ENCODE measurements around the gene DSG3. TPM values are rescaled to one million over a fixed set of nuclear protein-coding genes. Genes with fewer than 3 reads are reported as not detected.

The DSG3 gene, protein sequence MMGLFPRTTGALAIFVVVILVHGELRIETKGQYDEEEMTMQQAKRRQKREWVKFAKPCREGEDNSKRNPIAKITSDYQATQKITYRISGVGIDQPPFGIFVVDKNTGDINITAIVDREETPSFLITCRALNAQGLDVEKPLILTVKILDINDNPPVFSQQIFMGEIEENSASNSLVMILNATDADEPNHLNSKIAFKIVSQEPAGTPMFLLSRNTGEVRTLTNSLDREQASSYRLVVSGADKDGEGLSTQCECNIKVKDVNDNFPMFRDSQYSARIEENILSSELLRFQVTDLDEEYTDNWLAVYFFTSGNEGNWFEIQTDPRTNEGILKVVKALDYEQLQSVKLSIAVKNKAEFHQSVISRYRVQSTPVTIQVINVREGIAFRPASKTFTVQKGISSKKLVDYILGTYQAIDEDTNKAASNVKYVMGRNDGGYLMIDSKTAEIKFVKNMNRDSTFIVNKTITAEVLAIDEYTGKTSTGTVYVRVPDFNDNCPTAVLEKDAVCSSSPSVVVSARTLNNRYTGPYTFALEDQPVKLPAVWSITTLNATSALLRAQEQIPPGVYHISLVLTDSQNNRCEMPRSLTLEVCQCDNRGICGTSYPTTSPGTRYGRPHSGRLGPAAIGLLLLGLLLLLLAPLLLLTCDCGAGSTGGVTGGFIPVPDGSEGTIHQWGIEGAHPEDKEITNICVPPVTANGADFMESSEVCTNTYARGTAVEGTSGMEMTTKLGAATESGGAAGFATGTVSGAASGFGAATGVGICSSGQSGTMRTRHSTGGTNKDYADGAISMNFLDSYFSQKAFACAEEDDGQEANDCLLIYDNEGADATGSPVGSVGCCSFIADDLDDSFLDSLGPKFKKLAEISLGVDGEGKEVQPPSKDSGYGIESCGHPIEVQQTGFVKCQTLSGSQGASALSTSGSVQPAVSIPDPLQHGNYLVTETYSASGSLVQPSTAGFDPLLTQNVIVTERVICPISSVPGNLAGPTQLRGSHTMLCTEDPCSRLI
- polyA plus RNA-seq (ENCODE audit: low read depth in 6 of 6), result not detected

DNA sequence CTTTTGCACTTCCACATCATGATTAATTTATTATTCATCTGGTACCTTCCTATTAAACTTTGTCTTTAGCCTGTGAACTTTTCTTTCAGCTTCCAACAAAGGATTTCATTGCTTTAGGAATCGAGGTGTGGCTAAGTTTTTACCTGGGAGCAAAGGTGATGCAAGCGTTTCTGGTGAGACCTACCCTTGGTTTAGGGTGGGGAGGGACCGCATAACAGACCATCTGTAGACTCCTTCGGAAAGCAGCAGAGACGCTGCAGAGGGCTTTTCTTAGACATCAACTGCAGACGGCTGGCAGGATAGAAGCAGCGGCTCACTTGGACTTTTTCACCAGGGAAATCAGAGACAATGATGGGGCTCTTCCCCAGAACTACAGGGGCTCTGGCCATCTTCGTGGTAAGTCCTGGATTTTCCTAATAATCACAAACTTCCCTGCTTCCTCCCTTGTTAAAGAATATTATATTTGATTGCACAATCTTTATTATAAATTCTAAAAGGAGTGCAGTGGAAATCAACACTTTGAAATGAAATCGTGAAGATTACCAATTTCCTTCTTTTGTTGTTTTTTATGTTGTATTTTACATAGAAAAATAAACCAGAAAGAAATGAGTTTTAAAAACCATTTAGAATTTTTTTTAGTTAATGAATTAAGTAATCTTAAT, at the start of gene DSG3:
Gene DSG3 (plus strand): TSS at position 212 of the 662 bp plus-strand sequence. CDS start 137 bp downstream, at position 349.
- Mint-ChIP-seq H3K36me3 (no peaks in the 10 kb centered on the region), H3K4me1 (no peaks in the 10 kb centered on the region), H3K27me3 (peaks cover 0 to 12% (median 0%) of the 10 kb centered on the region in 3 donors), H3K27ac (no peak within 1 kb of the TSS), H3K4me3 (no peak within 1 kb of the TSS), H3K9me3 (no peaks in the 10 kb centered on the region)
- ATAC-seq (ENCODE audit: low read depth in 2 of 2) (no peak), DNase-seq (no peak)

DNA sequence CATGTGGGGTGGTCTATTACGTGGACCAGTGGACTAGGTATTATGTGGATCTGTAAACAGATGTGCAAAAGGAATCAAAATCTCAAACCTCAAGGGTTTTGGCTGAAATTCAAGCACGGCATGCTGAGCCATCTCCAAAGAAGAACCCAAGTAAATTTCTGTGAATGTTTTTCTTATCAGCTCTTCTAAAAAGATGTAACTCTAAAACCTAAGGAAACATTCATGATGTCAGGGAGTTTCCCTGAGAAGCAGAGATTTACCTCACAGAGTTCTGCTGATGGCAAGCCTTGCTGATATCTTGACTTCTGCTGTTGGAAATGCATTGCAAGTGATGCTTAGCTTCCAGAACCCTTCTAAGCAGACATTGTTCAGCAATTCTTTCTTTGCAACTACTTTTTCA, 49.4 kb upstream of the DSG3 start:
- no peak overlapping the region for H3K27ac Mint-ChIP-seq
- no peak for ATAC-seq (ENCODE audit: low read depth in 2 of 2)
- no peak for DNase-seq
- H3K27me3 Mint-ChIP-seq, result peaks cover 0 to 5% (median 0%) of the 10 kb centered on the region in 3 donors
- no peaks in the 10 kb centered on the region for H3K36me3 Mint-ChIP-seq
- H3K9me3 Mint-ChIP-seq, result peaks cover 0 to 3% (median 0%) of the 10 kb centered on the region in 7 donors
- H3K4me1 Mint-ChIP-seq, result no peaks in the 10 kb centered on the region
- H3K4me3 Mint-ChIP-seq, result no peak overlapping the region

DNA sequence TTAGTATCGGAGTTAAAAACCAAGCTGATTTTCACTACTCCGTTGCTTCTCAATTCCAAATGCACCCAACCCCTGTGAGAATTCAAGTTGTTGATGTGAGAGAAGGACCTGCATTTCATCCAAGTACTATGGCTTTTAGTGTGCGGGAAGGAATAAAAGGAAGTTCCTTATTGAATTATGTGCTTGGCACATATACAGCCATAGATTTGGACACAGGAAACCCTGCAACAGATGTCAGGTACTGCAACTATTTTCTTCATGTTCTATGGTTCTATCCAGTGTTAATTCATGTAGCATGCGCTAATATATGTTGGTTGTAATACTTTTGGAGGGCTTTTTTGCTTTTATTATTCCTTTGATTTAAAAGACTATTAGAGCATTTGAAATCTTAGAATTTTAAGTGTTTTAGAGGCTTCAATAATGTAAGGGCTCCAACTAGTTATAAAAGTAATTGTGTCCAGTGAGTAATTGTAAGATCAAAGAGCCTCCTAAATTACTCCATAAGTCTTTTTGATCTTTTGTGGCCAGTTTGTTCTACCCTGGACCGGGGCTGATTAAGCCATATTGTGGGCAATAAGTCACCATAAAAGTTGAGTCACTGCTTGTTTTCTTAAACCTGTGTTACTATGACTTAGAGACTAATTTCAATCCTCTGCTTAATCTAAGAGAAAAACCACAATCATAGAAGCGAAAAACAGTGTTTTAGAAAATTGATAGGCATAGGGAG, 48.1 kb upstream of the DSG3 start:
- H3K4me1 Mint-ChIP-seq, result no peaks in the 10 kb centered on the region
- ATAC-seq (ENCODE audit: low read depth in 2 of 2) (no peak), DNase-seq (no peak)
- peaks cover 0 to 5% (median 0%) of the 10 kb centered on the region in 3 donors for H3K27me3 Mint-ChIP-seq
- no peaks in the 10 kb centered on the region for H3K9me3 Mint-ChIP-seq
- H3K36me3 Mint-ChIP-seq, result no peaks in the 10 kb centered on the region
- H3K4me3 Mint-ChIP-seq, result no peak overlapping the region
- no peak overlapping the region for H3K27ac Mint-ChIP-seq

DNA sequence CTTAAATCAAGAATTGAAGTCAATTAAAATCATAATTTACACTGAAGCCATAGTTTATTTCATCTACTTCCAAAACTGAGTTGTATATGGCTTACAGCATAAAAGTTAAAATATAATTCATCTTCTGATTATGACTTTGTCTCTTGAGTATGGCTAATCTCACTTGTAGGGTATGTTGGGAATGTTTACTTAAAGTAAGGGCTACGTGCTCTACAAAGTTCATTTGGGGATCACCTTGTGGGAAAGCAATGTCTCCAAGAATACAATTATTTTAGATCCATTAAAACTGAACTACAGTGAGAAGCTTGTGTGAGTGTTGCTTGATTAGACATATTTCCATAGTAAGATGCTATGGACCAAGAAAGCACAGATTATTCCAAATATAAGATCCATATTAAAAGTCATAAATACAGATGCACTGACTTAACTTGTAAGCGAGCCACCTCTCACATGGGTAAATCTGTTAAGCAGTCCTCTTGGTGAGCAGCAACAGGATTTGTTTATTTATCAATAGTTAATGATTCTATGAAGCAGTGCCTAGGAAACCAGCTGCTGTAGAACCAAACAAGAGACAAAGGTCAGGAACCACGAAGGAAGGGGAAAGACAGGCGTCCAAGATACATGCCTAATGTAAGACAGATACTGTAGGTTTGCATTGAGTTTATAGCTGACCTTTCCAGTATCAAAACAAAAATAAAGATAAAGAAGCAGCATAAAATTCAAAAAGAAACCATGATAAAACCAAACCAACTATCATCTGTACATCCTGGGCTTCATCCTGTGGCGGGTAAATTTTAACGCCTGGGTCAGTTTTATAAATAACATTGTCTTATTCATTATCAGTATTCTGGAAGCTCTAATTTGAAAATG, 46.1 kb upstream of the DSG3 start:
- Mint-ChIP-seq H3K9me3 (no peaks in the 10 kb centered on the region), H3K36me3 (no peaks in the 10 kb centered on the region), H3K27ac (no peak overlapping the region), H3K4me3 (no peak overlapping the region), H3K4me1 (no peaks in the 10 kb centered on the region), H3K27me3 (peaks cover 0 to 5% (median 0%) of the 10 kb centered on the region in 3 donors)
- ATAC-seq (ENCODE audit: low read depth in 2 of 2), result no peak
- DNase-seq, result no peak

DNA sequence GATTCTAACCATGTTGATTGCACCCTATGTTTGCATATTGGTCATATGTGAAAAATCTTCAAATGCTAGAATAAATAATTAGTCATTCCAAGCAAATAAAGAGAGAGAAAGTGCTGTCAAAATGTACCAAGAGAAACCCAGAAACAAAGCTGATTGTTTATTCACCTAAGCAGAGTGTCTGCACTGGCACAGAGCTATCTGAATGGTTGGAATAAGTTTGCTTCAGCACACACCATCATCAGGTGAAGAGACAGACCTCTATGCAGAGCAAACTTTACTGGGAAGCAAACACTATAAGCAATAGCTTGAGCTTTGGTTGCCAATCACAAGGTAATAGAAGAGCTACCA, 45.5 kb upstream of the DSG3 start:
- ATAC-seq (ENCODE audit: low read depth in 2 of 2) (no peak), DNase-seq (no peak)
- no peaks in the 10 kb centered on the region for H3K4me1 Mint-ChIP-seq
- H3K36me3 Mint-ChIP-seq, result no peaks in the 10 kb centered on the region
- H3K4me3 Mint-ChIP-seq, result no peak overlapping the region
- H3K27me3 Mint-ChIP-seq, result peaks cover 0 to 5% (median 0%) of the 10 kb centered on the region in 3 donors
- H3K9me3 Mint-ChIP-seq, result no peaks in the 10 kb centered on the region
- no peak overlapping the region for H3K27ac Mint-ChIP-seq

DNA sequence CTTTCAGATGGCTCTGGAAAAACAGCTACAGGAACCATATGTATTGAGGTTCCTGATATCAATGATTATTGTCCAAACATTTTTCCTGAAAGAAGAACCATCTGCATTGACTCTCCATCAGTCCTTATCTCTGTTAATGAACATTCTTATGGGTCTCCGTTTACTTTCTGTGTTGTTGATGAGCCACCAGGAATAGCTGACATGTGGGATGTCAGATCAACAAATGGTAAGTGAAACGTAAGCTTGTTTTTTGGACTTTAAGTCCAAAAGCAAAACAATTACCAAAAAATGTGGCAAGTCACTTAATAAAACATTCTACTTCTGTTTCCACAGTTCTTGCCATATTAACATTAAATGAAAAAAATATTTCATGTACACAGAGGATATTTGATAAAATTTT, 44.1 kb upstream of the DSG3 start:
- peaks cover 0 to 5% (median 0%) of the 10 kb centered on the region in 3 donors for H3K27me3 Mint-ChIP-seq
- DNase-seq (no peak), ATAC-seq (ENCODE audit: low read depth in 2 of 2) (no peak)
- H3K4me3 Mint-ChIP-seq, result no peak overlapping the region
- no peaks in the 10 kb centered on the region for H3K9me3 Mint-ChIP-seq
- no peak overlapping the region for H3K27ac Mint-ChIP-seq
- no peaks in the 10 kb centered on the region for H3K36me3 Mint-ChIP-seq
- no peaks in the 10 kb centered on the region for H3K4me1 Mint-ChIP-seq

DNA sequence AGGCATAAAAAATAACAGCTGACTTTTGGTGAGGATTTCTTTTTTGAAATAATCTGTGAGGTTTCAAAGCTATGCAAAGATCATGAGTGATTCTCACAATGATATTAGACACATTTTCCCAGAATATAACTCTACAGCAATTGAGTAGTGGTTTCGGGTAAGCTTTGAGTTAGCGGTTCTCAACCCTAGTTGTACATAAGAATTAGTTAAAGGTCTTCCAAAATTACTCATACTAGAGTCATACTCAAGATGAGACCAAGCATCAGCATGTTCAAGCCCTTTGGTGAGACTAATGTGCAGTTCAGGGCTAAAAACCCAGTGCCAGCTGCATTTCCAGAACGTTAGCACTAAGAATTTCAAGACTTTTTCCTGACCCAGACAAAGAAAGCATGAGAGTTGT, 39.9 kb upstream of the DSG3 start:
- peaks cover 0 to 12% (median 0%) of the 10 kb centered on the region in 7 donors for H3K9me3 Mint-ChIP-seq
- ATAC-seq (ENCODE audit: low read depth in 2 of 2), result no peak
- no peaks in the 10 kb centered on the region for H3K4me1 Mint-ChIP-seq
- no peak overlapping the region for H3K4me3 Mint-ChIP-seq
- H3K27ac Mint-ChIP-seq, result no peak overlapping the region
- H3K36me3 Mint-ChIP-seq, result no peaks in the 10 kb centered on the region
- DNase-seq, result no peak
- no peaks in the 10 kb centered on the region for H3K27me3 Mint-ChIP-seq

DNA sequence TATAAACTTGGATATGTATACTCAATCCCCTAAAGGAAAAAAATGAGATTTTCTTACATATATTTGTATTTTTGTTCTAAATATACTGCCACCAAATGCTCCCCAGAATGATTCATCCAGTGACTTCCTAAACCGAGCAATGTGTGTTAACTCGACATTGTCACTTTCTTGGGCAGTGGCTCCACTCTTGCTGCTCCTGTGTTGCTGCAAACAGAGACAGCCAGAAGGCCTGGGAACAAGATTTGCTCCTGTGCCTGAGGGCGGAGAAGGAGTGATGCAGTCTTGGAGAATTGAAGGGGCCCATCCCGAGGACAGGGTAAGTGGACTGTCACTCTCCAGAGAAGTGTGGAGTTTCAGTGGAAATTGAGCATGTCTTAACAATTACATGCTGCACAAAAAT, 38.3 kb upstream of the DSG3 start:
- Mint-ChIP-seq H3K27me3 (no peaks in the 10 kb centered on the region), H3K9me3 (peaks cover 0 to 20% (median 2%) of the 10 kb centered on the region in 7 donors), H3K4me1 (no peaks in the 10 kb centered on the region), H3K4me3 (no peak overlapping the region), H3K27ac (no peak overlapping the region), H3K36me3 (no peaks in the 10 kb centered on the region)
- ATAC-seq (ENCODE audit: low read depth in 2 of 2) (no peak), DNase-seq (no peak)

DNA sequence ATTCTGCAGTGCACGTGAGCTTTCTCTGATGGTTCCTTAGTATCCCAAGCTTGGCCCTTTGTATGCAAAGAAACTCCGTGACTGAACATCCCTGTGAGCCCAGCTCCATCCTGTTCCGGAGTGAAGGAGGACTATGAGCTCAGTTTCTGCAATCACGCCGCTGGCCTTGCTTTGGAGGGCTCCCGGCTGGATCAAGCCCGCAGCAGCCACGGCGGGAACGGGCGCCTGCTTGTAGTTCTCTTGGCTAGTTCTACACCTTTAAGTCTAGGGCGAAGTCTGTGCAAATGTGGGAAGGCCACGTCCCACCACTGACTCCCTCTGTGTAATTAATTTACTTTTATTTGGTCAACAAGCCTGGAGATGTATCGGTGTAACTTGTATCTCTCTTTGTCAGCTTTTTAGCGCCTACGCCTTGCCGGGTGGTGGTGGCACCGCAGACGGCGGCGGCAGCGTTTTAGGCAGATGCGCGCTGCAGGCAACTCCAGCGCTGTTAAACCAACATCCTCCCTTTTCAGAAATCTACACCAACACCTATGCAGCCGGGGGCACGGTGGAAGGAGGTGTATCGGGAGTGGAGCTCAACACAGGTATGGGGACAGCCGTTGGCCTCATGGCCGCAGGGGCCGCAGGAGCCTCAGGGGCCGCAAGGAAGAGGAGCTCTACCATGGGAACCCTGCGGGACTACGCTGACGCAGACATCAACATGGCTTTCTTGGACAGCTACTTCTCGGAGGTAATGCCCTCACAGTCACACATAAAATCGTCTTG, 36.6 kb upstream of the DSG3 start:
- Mint-ChIP-seq H3K27me3 (no peaks in the 10 kb centered on the region), H3K4me3 (no peak overlapping the region), H3K36me3 (no peaks in the 10 kb centered on the region), H3K9me3 (peaks cover 0 to 20% (median 6%) of the 10 kb centered on the region in 7 donors), H3K4me1 (no peaks in the 10 kb centered on the region), H3K27ac (no peak overlapping the region)
- no peak for ATAC-seq (ENCODE audit: low read depth in 2 of 2)
- no peak for DNase-seq

DNA sequence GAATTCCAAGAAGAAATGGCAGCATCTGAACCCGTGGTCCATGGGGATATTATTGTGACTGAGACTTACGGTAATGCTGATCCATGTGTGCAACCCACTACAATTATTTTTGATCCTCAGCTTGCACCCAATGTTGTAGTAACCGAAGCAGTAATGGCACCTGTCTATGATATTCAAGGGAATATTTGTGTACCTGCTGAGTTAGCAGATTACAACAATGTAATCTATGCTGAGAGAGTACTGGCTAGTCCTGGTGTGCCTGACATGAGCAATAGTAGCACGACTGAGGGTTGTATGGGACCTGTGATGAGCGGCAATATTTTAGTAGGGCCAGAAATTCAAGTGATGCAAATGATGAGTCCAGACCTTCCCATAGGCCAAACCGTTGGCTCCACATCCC, 34.4 kb upstream of the DSG3 start:
- Mint-ChIP-seq H3K27ac (no peak overlapping the region), H3K4me3 (no peak overlapping the region), H3K9me3 (peaks cover 3 to 20% (median 6%) of the 10 kb centered on the region in 7 donors), H3K27me3 (no peaks in the 10 kb centered on the region), H3K36me3 (no peaks in the 10 kb centered on the region), H3K4me1 (no peaks in the 10 kb centered on the region)
- DNase-seq (no peak), ATAC-seq (ENCODE audit: low read depth in 2 of 2) (no peak)

DNA sequence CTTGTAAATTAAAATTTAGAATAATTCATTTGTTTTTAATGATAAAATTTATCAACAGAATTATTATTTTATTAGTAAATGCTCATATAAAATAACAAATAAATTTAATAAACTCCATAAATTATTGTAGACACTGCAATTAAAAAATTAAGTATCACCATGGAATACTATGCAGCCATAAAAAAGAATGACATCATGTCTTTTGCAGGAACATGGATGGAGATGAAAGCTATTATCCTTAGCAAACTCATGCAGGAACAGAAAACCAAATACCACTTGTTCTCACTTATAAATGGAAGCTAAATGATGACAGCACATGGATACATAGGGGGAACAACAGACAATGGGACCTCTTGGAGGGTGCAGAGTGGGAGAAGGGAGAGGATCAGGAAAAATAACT, 29.7 kb upstream of the DSG3 start:
- H3K4me3 Mint-ChIP-seq, result no peak overlapping the region
- H3K4me1 Mint-ChIP-seq, result no peaks in the 10 kb centered on the region
- DNase-seq, result no peak
- H3K9me3 Mint-ChIP-seq, result peaks cover 0 to 6% (median 5%) of the 10 kb centered on the region in 7 donors
- H3K27ac Mint-ChIP-seq, result no peak overlapping the region
- no peaks in the 10 kb centered on the region for H3K27me3 Mint-ChIP-seq
- no peak for ATAC-seq (ENCODE audit: low read depth in 2 of 2)
- H3K36me3 Mint-ChIP-seq, result no peaks in the 10 kb centered on the region

Measured in naive B cell (primary cell).